ENCODE results near the gene KANSL1L. TPM values are rescaled to one million over a fixed set of nuclear protein-coding genes. Genes with fewer than 3 reads are reported as not detected.

Gene KANSL1L
- total RNA-seq, 1 experiment from 2014 or later = 26.1 TPM

DNA sequence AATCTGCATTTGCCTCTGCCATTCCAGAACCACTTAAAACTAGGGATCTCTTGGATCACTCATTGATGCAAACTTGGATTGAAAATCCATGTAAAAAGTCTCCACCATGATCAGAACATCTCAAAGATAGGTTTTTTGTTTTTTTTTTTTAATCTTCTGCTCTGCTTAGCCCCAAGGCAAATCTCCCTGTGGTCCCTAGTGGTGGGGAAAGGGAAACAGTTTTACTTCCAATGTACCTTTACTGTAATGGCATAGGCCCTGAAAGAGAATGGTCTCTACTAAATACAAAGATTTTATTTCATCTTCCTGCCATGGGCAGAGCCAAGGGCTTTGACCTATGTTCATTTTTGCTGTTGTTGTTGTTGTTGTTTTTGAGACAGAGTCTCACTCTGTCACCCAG, 78.4 kb downstream of the KANSL1L start:
- Histone ChIP-seq H4K20me1 (ENCODE audit: insufficient read depth, low read depth, low read length) (no peaks in the 10 kb centered on the region), H3K36me3 (ENCODE audit: insufficient read depth, low read length) (no peaks in the 10 kb centered on the region), H2AFZ (ENCODE audit: low read length) (no peak overlapping the region), H3K9ac (ENCODE audit: low read length) (no peak overlapping the region), H3K27me3 (ENCODE audit: low read length) (no peaks in the 10 kb centered on the region), H3K4me1 (ENCODE audit: low read length) (no peaks in the 10 kb centered on the region), H3K4me3 (ENCODE audit: low read length) (no peak overlapping the region), H3K4me2 (ENCODE audit: low read depth, low read length, poor library complexity, severe bottlenecking) (no peak overlapping the region), H3K27ac (ENCODE audit: low read length) (no peak overlapping the region), H3K9me2 (replicated peaks; ENCODE audit: insufficient read depth, low read length) (no peaks in the 10 kb centered on the region), H3K79me2 (ENCODE audit: low read length) (no peaks in the 10 kb centered on the region), H3K9me3 (ENCODE audit: low read length) (no peaks in the 10 kb centered on the region)
- DNase-seq = peak; percentile 33

DNA sequence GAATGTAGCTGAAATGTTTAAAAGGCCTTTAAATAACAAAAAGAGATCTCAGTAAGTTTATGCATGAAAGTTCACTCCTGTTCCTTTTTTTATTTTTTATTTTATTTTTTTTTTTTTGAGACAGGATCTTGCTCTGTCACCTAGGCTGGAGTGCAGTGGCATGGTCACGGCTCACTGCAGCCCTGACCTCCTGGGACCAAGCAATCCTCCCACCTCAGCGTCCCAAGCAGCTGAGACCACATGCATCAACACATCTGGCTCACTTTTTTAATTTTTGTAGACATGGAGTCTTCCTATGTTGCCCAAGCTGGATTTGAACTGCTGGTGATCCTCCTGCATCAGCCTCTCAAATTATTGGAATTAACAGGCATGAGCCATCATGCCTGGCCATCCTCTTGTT, 84.3 kb downstream of the KANSL1L start:
- DNase-seq = peak; percentile 52
- Histone ChIP-seq H3K9me2 (replicated peaks; ENCODE audit: insufficient read depth, low read length) (no peaks in the 10 kb centered on the region), H2AFZ (ENCODE audit: low read length) (no peak overlapping the region), H3K4me1 (ENCODE audit: low read length) (peaks cover 20% of the 10 kb centered on the region), H3K9ac (ENCODE audit: low read length) (no peak overlapping the region), H3K36me3 (ENCODE audit: insufficient read depth, low read length) (no peaks in the 10 kb centered on the region), H3K4me2 (ENCODE audit: low read depth, low read length, poor library complexity, severe bottlenecking) (peak overlapping the region; percentile 36), H4K20me1 (ENCODE audit: insufficient read depth, low read depth, low read length) (no peaks in the 10 kb centered on the region), H3K9me3 (ENCODE audit: low read length) (no peaks in the 10 kb centered on the region), H3K79me2 (ENCODE audit: low read length) (no peaks in the 10 kb centered on the region), H3K27me3 (ENCODE audit: low read length) (no peaks in the 10 kb centered on the region), H3K4me3 (ENCODE audit: low read length) (no peak overlapping the region), H3K27ac (ENCODE audit: low read length) (no peak overlapping the region; the same call in 1 of the 2 replicates)

DNA sequence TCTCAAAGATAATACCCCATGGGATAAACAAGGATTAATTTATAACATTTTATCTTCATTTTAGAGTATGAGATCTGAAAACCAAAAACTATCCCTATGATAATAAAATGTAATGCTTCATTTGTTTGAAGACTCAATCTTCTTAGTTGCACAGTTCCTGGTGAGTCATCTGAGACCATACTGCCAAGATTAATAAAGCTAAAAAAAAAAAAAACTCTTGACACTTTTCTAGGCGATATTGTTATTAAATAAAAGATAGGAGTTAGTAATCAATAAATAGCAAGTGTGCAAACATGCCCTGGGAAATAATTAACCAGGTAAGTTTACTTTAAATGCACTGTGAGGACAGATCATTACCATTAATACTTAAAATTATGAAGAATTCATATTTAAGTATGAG, 84.9 kb downstream of the KANSL1L start:
- Histone ChIP-seq H3K27me3 (ENCODE audit: low read length) (no peaks in the 10 kb centered on the region), H3K36me3 (ENCODE audit: insufficient read depth, low read length) (no peaks in the 10 kb centered on the region), H3K9ac (ENCODE audit: low read length) (no peak overlapping the region), H2AFZ (ENCODE audit: low read length) (no peak overlapping the region), H3K27ac (ENCODE audit: low read length) (no peak overlapping the region; the same call in 1 of the 2 replicates), H3K9me3 (ENCODE audit: low read length) (no peaks in the 10 kb centered on the region), H3K4me1 (ENCODE audit: low read length) (peaks cover 27% of the 10 kb centered on the region), H3K9me2 (replicated peaks; ENCODE audit: insufficient read depth, low read length) (no peaks in the 10 kb centered on the region), H3K4me3 (ENCODE audit: low read length) (no peak overlapping the region), H3K79me2 (ENCODE audit: low read length) (no peaks in the 10 kb centered on the region), H4K20me1 (ENCODE audit: insufficient read depth, low read depth, low read length) (no peaks in the 10 kb centered on the region), H3K4me2 (ENCODE audit: low read depth, low read length, poor library complexity, severe bottlenecking) (peak overlapping the region; percentile 36)
- peak; percentile 40 for DNase-seq

DNA sequence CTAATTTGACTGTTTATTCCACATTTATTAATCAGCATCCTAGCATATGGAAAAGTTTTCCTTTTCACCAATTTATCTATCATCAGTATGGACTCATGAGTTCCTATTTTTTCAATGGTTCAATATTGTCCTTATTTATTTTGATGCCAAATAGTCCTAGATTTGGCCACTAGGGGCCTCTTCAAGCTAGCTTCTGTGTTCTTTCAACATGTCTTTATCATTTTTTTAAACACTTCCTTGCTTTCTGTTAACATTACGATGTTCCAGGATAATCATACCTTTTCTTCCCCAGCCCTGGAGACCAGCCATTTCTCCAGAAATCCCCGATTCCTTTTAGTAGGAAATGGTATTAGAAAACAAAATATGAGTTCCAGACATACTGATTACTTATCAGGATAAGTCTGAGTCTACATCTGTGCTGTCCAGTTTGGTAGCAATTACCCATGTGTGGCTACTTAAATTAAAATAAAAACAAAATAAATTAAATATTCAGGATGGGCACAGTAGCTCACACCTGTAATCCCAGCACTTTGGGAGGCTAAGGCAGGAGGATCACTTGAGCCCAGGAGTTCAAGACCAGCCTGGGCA, 98.2 kb downstream of the KANSL1L start:
- Histone ChIP-seq H3K9me2 (replicated peaks; ENCODE audit: insufficient read depth, low read length) (no peaks in the 10 kb centered on the region), H3K27me3 (ENCODE audit: low read length) (no peaks in the 10 kb centered on the region), H3K27ac (ENCODE audit: low read length) (no peak overlapping the region), H3K36me3 (ENCODE audit: insufficient read depth, low read length) (no peaks in the 10 kb centered on the region), H3K4me3 (ENCODE audit: low read length) (no peak overlapping the region), H4K20me1 (ENCODE audit: insufficient read depth, low read depth, low read length) (no peaks in the 10 kb centered on the region), H3K79me2 (ENCODE audit: low read length) (no peaks in the 10 kb centered on the region), H3K4me2 (ENCODE audit: low read depth, low read length, poor library complexity, severe bottlenecking) (no peak overlapping the region), H3K4me1 (ENCODE audit: low read length) (no peaks in the 10 kb centered on the region; the same call in 1 of the 2 replicates), H3K9ac (ENCODE audit: low read length) (no peak overlapping the region), H2AFZ (ENCODE audit: low read length) (no peak overlapping the region), H3K9me3 (ENCODE audit: low read length) (no peaks in the 10 kb centered on the region)
- DNase-seq = peak; percentile 72

DNA sequence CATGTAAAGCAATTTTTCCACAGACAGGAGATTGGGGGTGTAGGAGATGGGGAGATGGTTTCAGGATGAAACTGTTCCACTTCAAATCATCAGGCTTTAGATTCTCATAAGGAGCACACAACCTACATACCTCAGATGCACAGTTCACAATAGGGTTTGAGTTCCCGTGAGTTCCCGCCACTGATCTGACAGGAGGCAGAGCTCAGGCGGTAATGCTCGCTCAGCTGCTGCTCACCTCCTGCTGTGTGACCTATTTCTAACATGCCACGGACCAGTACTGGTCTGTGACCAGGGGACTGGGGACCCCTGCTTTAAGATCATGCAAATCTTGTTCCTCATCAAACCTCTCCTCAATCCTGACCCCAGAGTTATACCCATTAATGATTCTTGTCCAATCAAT, 98.7 kb downstream of the KANSL1L start:
- H4K20me1 ChIP-seq (ENCODE audit: insufficient read depth, low read depth, low read length) = no peaks in the 10 kb centered on the region
- no peaks in the 10 kb centered on the region; the same call in 1 of the 2 replicates for H3K4me1 ChIP-seq (ENCODE audit: low read length)
- H3K9me3 ChIP-seq (ENCODE audit: low read length) = no peaks in the 10 kb centered on the region
- no peaks in the 10 kb centered on the region for H3K9me2 ChIP-seq (replicated peaks; ENCODE audit: insufficient read depth, low read length)
- H3K79me2 ChIP-seq (ENCODE audit: low read length) = no peaks in the 10 kb centered on the region
- H3K4me3 ChIP-seq (ENCODE audit: low read length) = no peak overlapping the region
- H3K4me2 ChIP-seq (ENCODE audit: low read depth, low read length, poor library complexity, severe bottlenecking) = no peak overlapping the region
- H3K27me3 ChIP-seq (ENCODE audit: low read length) = no peaks in the 10 kb centered on the region
- H2AFZ ChIP-seq (ENCODE audit: low read length) = no peak overlapping the region
- H3K9ac ChIP-seq (ENCODE audit: low read length) = no peak overlapping the region
- no peak overlapping the region for H3K27ac ChIP-seq (ENCODE audit: low read length)
- no peak for DNase-seq
- no peaks in the 10 kb centered on the region for H3K36me3 ChIP-seq (ENCODE audit: insufficient read depth, low read length)

DNA sequence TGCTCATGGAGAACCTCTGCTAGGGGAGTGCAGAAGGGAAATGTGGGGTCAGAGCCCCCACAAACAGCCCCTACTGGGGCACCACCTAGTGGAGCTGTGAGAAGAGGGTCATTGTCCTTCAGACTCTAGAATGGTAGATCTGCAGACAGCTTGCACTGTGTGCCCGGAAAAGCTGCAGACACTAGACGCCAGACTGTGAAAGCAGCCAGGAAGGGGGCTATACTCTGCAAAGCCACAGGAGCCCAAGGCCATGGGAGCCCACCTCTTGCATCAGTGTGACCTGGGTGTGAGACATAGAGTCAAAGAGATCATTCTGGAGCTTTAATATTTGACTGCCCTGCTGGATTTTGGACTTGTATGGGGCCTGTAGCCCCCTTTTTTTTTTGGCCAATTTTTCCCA, 107.9 kb downstream of the KANSL1L start:
- H3K4me3 ChIP-seq (ENCODE audit: low read length) = no peak overlapping the region
- no peak overlapping the region for H2AFZ ChIP-seq (ENCODE audit: low read length)
- no peaks in the 10 kb centered on the region for H4K20me1 ChIP-seq (ENCODE audit: insufficient read depth, low read depth, low read length)
- H3K79me2 ChIP-seq (ENCODE audit: low read length) = no peaks in the 10 kb centered on the region
- H3K9me2 ChIP-seq (replicated peaks; ENCODE audit: insufficient read depth, low read length) = no peaks in the 10 kb centered on the region
- no peaks in the 10 kb centered on the region for H3K9me3 ChIP-seq (ENCODE audit: low read length)
- DNase-seq = no peak
- no peaks in the 10 kb centered on the region for H3K36me3 ChIP-seq (ENCODE audit: insufficient read depth, low read length)
- H3K4me2 ChIP-seq (ENCODE audit: low read depth, low read length, poor library complexity, severe bottlenecking) = no peak overlapping the region
- H3K4me1 ChIP-seq (ENCODE audit: low read length) = no peaks in the 10 kb centered on the region
- H3K9ac ChIP-seq (ENCODE audit: low read length) = no peak overlapping the region
- no peak overlapping the region for H3K27ac ChIP-seq (ENCODE audit: low read length)
- H3K27me3 ChIP-seq (ENCODE audit: low read length) = no peaks in the 10 kb centered on the region

DNA sequence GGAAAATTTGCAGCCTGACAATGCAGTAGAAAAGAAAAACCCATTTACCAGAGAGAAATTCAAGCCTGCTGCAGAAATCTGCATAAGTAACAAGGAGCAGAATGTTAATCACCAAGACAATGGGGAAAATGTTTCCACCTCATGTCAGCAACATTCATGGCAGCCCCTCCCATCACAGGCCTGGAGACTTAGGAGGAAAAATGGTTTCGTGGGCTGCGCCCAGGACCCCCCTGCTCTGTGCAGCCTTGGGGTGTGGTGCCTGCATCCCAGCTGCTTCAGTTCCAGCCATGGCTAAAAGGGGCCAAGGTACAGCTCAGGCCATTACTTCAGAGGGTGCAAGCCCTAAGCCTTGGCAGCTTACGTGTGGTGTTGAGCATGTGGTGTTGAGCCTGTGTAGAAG, 115.4 kb downstream of the KANSL1L start:
- no peaks in the 10 kb centered on the region for H3K9me3 ChIP-seq (ENCODE audit: low read length)
- no peak for DNase-seq

DNA sequence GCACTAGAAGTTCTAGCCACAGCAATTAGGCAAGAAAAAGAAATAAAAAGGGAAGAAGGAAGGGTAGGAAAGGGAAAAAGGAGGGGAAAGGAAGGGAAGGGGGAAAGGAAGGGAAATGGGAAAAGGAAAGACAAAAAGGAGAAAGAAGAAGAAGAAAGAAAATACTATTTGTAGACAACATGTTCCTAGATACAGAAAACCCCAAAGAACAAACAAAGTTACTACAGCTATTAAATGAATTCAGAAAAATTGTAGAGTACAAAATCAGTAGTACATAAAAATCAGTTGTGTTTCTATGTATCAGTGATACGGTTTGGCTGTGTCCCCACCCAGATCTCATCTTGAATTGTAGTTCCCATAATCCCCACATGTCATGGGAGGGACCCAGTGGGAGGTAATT, 116.5 kb downstream of the KANSL1L start:
- H3K9me3 ChIP-seq (ENCODE audit: low read length) = no peaks in the 10 kb centered on the region
- H3K4me1 ChIP-seq (ENCODE audit: low read length) = no peaks in the 10 kb centered on the region
- no peaks in the 10 kb centered on the region for H4K20me1 ChIP-seq (ENCODE audit: insufficient read depth, low read depth, low read length)
- no peaks in the 10 kb centered on the region for H3K9me2 ChIP-seq (replicated peaks; ENCODE audit: insufficient read depth, low read length)
- H3K36me3 ChIP-seq (ENCODE audit: insufficient read depth, low read length) = peaks cover 3% of the 10 kb centered on the region; the same call in 1 of the 2 replicates
- H2AFZ ChIP-seq (ENCODE audit: low read length) = no peak overlapping the region
- no peak overlapping the region for H3K4me2 ChIP-seq (ENCODE audit: low read depth, low read length, poor library complexity, severe bottlenecking)
- no peaks in the 10 kb centered on the region for H3K79me2 ChIP-seq (ENCODE audit: low read length)
- H3K27me3 ChIP-seq (ENCODE audit: low read length) = no peaks in the 10 kb centered on the region
- no peak overlapping the region for H3K27ac ChIP-seq (ENCODE audit: low read length)
- no peak for DNase-seq
- no peak overlapping the region for H3K4me3 ChIP-seq (ENCODE audit: low read length)
- no peak overlapping the region for H3K9ac ChIP-seq (ENCODE audit: low read length)

More for the DNA sequence above, 115.4 kb downstream of the KANSL1L start:
- no peak overlapping the region for H3K27ac ChIP-seq (ENCODE audit: low read length)
- H3K4me1 ChIP-seq (ENCODE audit: low read length) = no peaks in the 10 kb centered on the region
- H3K36me3 ChIP-seq (ENCODE audit: insufficient read depth, low read length) = peaks cover 3% of the 10 kb centered on the region; the same call in 1 of the 2 replicates
- no peak overlapping the region for H3K4me3 ChIP-seq (ENCODE audit: low read length)
- H3K4me2 ChIP-seq (ENCODE audit: low read depth, low read length, poor library complexity, severe bottlenecking) = no peak overlapping the region
- no peaks in the 10 kb centered on the region for H3K9me2 ChIP-seq (replicated peaks; ENCODE audit: insufficient read depth, low read length)
- H3K27me3 ChIP-seq (ENCODE audit: low read length) = no peaks in the 10 kb centered on the region
- H3K79me2 ChIP-seq (ENCODE audit: low read length) = no peaks in the 10 kb centered on the region
- H4K20me1 ChIP-seq (ENCODE audit: insufficient read depth, low read depth, low read length) = no peaks in the 10 kb centered on the region
- no peak overlapping the region for H3K9ac ChIP-seq (ENCODE audit: low read length)
- H2AFZ ChIP-seq (ENCODE audit: low read length) = no peak overlapping the region
